ENCODE measurements around the gene CASZ1. TPM values are rescaled to one million over a fixed set of nuclear protein-coding genes. Genes with fewer than 3 reads are reported as not detected.

The CASZ1 gene
- total and polyA plus RNA-seq, 10 donors, result 0.73 to 14.5 (median 9.1) TPM

GRCh38 chr1:10830961-10831668, 34.7 kb upstream of the CASZ1 start:
- intact Hi-C loops (cut with DNase I; ENCODE audit: low total_unique reads), result no loop called here
- Histone ChIP-seq H3K9me3 (no peaks in the 10 kb centered on the region), H3K4me1 (peaks cover 0 to 7% (median 2%) of the 10 kb centered on the region in 6 donors), H3K36me3 (no peaks in the 10 kb centered on the region), H3K27ac (no peak overlapping the region), H3K27me3 (replicated peaks in 1 of 7) (peaks cover 0 to 68% (median 18%) of the 10 kb centered on the region in 7 donors), H3K4me3 (no peak overlapping the region)
- no peak for TF ChIP-seq POLR2AphosphoS5 (IDR thresholded peaks at IDR 0.05)
- TF ChIP-seq POLR2A (IDR thresholded peaks at IDR 0.05), result no peak
- TF ChIP-seq, protein P1, sequence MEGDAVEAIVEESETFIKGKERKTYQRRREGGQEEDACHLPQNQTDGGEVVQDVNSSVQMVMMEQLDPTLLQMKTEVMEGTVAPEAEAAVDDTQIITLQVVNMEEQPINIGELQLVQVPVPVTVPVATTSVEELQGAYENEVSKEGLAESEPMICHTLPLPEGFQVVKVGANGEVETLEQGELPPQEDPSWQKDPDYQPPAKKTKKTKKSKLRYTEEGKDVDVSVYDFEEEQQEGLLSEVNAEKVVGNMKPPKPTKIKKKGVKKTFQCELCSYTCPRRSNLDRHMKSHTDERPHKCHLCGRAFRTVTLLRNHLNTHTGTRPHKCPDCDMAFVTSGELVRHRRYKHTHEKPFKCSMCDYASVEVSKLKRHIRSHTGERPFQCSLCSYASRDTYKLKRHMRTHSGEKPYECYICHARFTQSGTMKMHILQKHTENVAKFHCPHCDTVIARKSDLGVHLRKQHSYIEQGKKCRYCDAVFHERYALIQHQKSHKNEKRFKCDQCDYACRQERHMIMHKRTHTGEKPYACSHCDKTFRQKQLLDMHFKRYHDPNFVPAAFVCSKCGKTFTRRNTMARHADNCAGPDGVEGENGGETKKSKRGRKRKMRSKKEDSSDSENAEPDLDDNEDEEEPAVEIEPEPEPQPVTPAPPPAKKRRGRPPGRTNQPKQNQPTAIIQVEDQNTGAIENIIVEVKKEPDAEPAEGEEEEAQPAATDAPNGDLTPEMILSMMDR (IDR thresholded peaks at IDR 0.05 in 8 of 11, conservative IDR thresholded peaks at IDR 0.05 in 3 of 11), result no peak
- DNase-seq, result no peak
- WGBS, 5 donors, result 71 to 86% (median 78%) methylated on average over 9 to 10 of the region's 10 CpGs

- no peaks in the 10 kb centered on the region for H3K36me3 ChIP-seq
- H3K27ac ChIP-seq, result no peak overlapping the region
- H3K9me3 ChIP-seq, result no peaks in the 10 kb centered on the region
- no peak for DNase-seq
- TF ChIP-seq, protein P1 (IDR thresholded peaks at IDR 0.05 in 8 of 11, conservative IDR thresholded peaks at IDR 0.05 in 3 of 11), result no peak
- TF ChIP-seq POLR2AphosphoS5 (IDR thresholded peaks at IDR 0.05) (no peak), POLR2A (IDR thresholded peaks at IDR 0.05) (no peak)
- no peak overlapping the region for H3K4me3 ChIP-seq
- no peaks in the 10 kb centered on the region for H3K4me1 ChIP-seq
- 52 to 81% (median 62%) methylated on average over 16 to 17 of the region's 17 CpGs for WGBS, 5 donors
- H3K27me3 ChIP-seq (replicated peaks in 1 of 7), result peaks cover 0 to 65% (median 7%) of the 10 kb centered on the region in 7 donors
- intact Hi-C loops (cut with DNase I; ENCODE audit: low total_unique reads), result no loop called here
These were observed 33.6 kb upstream of the CASZ1 start for GRCh38 chr1:10829965-10830515.

- peaks cover 0 to 65% (median 0%) of the 10 kb centered on the region in 7 donors for H3K27me3 ChIP-seq (replicated peaks in 1 of 7)
- WGBS, 5 donors, result 70 to 85% (median 76%) methylated on average over 14 of the region's 14 CpGs
- no peaks in the 10 kb centered on the region for H3K36me3 ChIP-seq
- intact Hi-C loops (cut with DNase I; ENCODE audit: low total_unique reads), result no loop called here
- H3K27ac ChIP-seq, result no peak overlapping the region
- no peaks in the 10 kb centered on the region for H3K4me1 ChIP-seq
- H3K4me3 ChIP-seq, result no peak overlapping the region
- no peaks in the 10 kb centered on the region for H3K9me3 ChIP-seq
- no peak for DNase-seq
- TF ChIP-seq POLR2AphosphoS5 (IDR thresholded peaks at IDR 0.05) (no peak), POLR2A (IDR thresholded peaks at IDR 0.05) (no peak)
- TF ChIP-seq, protein P1 (IDR thresholded peaks at IDR 0.05 in 8 of 11, conservative IDR thresholded peaks at IDR 0.05 in 3 of 11), result no peak
These were observed 32.8 kb upstream of the CASZ1 start for GRCh38 chr1:10829067-10829818.

Data from spleen (tissue), 11 donors.